Fibroblast of skin of left biceps (primary cell): ENCODE measurements around the gene EPHB3.
"Not testable (repeated sequence)": the region's sequence is repeated elsewhere in the genome, so short reads cannot be mapped to it uniquely, and the experiment has no call there.

Experiments used
- DNase-seq, 2 experiments: peaks; one replicate each; pipeline ENCODE4 v3.0.0-alpha.2; 2013; ENCODE audit warnings: low read depth in 2 of 2

The EPHB3 gene

GRCh38 chr3:184620475-184621119 lies 59.0 kb downstream of the EPHB3 start:
- DNase-seq: no peak

- not testable (repeated sequence) for DNase-seq
Observed at GRCh38 chr3:184622156-184622555, 60.6 kb downstream of the EPHB3 start.

- DNase-seq: no peak
Observed at GRCh38 chr3:184626923-184627322, 65.3 kb downstream of the EPHB3 start.

GRCh38 chr3:184629555-184630160 lies 68.1 kb downstream of the EPHB3 start:
- DNase-seq: no peak

DNA sequence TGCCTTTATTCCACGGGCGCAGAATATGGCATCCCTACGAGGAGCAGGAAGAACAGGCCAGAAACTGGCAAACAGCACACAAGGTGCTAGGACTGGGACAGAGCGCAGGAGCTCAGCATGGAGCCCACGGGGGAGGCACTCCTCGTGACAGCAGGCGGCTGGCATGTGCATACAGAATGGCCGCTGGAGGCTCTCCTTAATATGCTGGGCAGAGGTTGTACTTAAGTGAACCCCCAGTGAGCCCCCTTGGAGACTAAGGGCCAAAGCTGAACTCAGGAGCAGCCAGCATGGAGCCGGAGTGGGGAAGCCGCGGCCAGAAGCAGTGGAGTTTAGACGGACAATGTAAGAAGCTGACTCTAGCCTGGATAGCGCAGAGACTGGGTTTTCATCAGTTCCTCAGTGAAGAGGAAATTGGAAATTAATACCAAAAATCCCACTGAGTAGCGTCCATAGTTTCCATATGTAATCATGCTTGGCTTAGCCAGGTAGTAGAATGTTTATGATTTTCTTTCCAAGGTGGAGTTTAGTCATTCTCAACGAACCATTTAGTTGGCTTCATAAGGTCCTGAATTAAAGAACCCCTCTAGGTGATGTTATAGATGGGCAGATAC lies 69.4 kb downstream of the EPHB3 start:
- DNase-seq: no peak

GRCh38 chr3:184631472-184631861 lies 69.9 kb downstream of the EPHB3 start:
- no peak for DNase-seq
